HCT116 (cell line): ENCODE results near the gene ANKRD23. TPM values are rescaled to one million over a fixed set of nuclear protein-coding genes. Genes with fewer than 3 reads are reported as not detected.

Experiments
- ATAC-seq: fragments of 200-7000 bp; cut with Tn5 transposase; 2 replicates; pipeline ENCODE4 v1.9.1; 2020; ENCODE audit warnings: mild to moderate bottlenecking, moderate library complexity
- BruUV-seq: library from RNA; stranded (reverse); fragments of 400-500 nt; replicated peaks from 2 replicates; lab custom pipeline; 2021; lab: Mats Ljungman, UMichigan
- CTCF ChIA-PET: fragments of 300-600 bp; sonication (Branson Sonifier 250); formaldehyde crosslinking; loops from one replicate; lab custom pipeline; 2021; ENCODE audit warnings: antibody characterized with exemption; lab: Charles Lee
- POLR2A ChIA-PET: fragments of 300-600, 350-600 bp; sonication (Branson Sonifier 250); formaldehyde crosslinking; loops from one replicate; lab custom pipeline; 2021; ENCODE audit warnings: antibody characterized with exemption; lab: Charles Lee
- RAD21 ChIA-PET, 2 experiments: fragments of 300-600 bp; sonication (Branson Sonifier 250); formaldehyde crosslinking; loops; one replicate each; lab custom pipeline; 2023; ENCODE audit warnings: low total read pairs in 2 of 2; ENCODE audit not compliant: uncharacterized antibody in 2 of 2, unreplicated experiment in 2 of 2, low non-redundant PET in 1 of 2; lab: Charles Lee
- DNase-seq: peaks from one replicate; pipeline ENCODE4 v3.0.0-alpha.2; 2010; ENCODE audit warnings: low read depth, low spot score
- H2AFZ ChIP-seq: fragments of 200-600 bp; shearing (Covaris generic), sonication (generic); 2 replicates; pipeline ENCODE4 v1.6.1; 2017; ENCODE audit warnings: low read depth, mixed run types, mixed read lengths, antibody characterized with exemption, low read length; ENCODE audit not compliant: poor library complexity, severe bottlenecking
- H3K27ac ChIP-seq: 2 replicates; pipeline ENCODE4 v1.5.1; 2012; ENCODE audit warnings: low read depth, low read length
- H3K27me3 ChIP-seq: fragments of 200-600 bp; sonication (generic); 2 replicates; pipeline ENCODE4 v1.6.1; 2016; ENCODE audit warnings: mixed run types, low read length, mixed read lengths; ENCODE audit not compliant: insufficient read depth
- H3K36me3 ChIP-seq, 2 experiments: fragments of 200-500 bp in 1 of 2; fragments of 200-600 bp in 1 of 2; sonication (Bioruptor generic) in 1 of 2; sonication (generic) in 1 of 2; 2 replicates each; pipeline versions ENCODE4 v1.5.1 to v1.6.1; 2014 to 2016; ENCODE audit warnings: low read length in 2 of 2, inconsistent platforms in 1 of 2, mixed read lengths in 1 of 2, mixed run types in 1 of 2; ENCODE audit not compliant: insufficient read depth in 2 of 2, control insufficient read depth in 1 of 2
- H3K4me1 ChIP-seq, 2 experiments: fragments of 200-600 bp in 1 of 2; sonication (generic) in 1 of 2; 2 replicates each; pipeline versions ENCODE4 v1.5.1 to v1.6.1; 2012 to 2017; ENCODE audit warnings: low read length in 2 of 2, inconsistent platforms in 1 of 2, mild to moderate bottlenecking in 1 of 2, mixed read lengths in 1 of 2, mixed run types in 1 of 2, moderate library complexity in 1 of 2; ENCODE audit not compliant: insufficient read depth in 2 of 2, control insufficient read depth in 1 of 2
- H3K4me2 ChIP-seq: fragments of 200-600 bp; sonication (generic); 2 replicates; pipeline ENCODE4 v1.6.1; 2017; ENCODE audit warnings: mixed run types, low read length, mixed read lengths
- H3K4me3 ChIP-seq, 2 experiments: fragments of 200-600 bp in 1 of 2; sonication (generic) in 1 of 2; replicated peaks in 1 of 2; 2 replicates each; pipeline ENCODE4 v1.5.1; 2011 to 2016; ENCODE audit warnings: low read length in 2 of 2, control low read depth in 1 of 2, low read depth in 1 of 2, mild to moderate bottlenecking in 1 of 2, mixed read lengths in 1 of 2, mixed run types in 1 of 2
- H3K79me2 ChIP-seq: fragments of 200-600 bp; sonication (generic); 2 replicates; pipeline ENCODE4 v1.6.1; 2017; ENCODE audit warnings: mild to moderate bottlenecking, mixed run types, low read length, moderate library complexity, mixed read lengths; ENCODE audit not compliant: insufficient read depth
- H3K9ac ChIP-seq: fragments of 200-600 bp; sonication (generic); 2 replicates; pipeline ENCODE4 v1.6.1; 2016; ENCODE audit warnings: low read length, mixed read lengths
- H3K9me2 ChIP-seq: fragments of 200-600 bp; sonication (generic), shearing (Covaris generic); 2 replicates; pipeline ENCODE4 v1.6.1; 2017; ENCODE audit warnings: mixed run types, mild to moderate bottlenecking, moderate library complexity; ENCODE audit not compliant: insufficient read depth
- H3K9me3 ChIP-seq, 2 experiments: fragments of 200-500 bp in 1 of 2; fragments of 200-600 bp in 1 of 2; sonication (Bioruptor generic) in 1 of 2; sonication (generic) in 1 of 2; 2 replicates each; pipeline ENCODE4 v1.6.1; 2014 to 2017; ENCODE audit warnings: low read length in 2 of 2, mixed read lengths in 2 of 2, inconsistent platforms in 1 of 2, low read depth in 1 of 2, mild to moderate bottlenecking in 1 of 2, mixed run types in 1 of 2, moderate library complexity in 1 of 2; ENCODE audit not compliant: control insufficient read depth in 1 of 2, insufficient read depth in 1 of 2
- H4K20me1 ChIP-seq: fragments of 200-600 bp; sonication (generic), shearing (Covaris generic); 2 replicates; pipeline ENCODE4 v1.6.1; 2017; ENCODE audit warnings: mixed run types, mild to moderate bottlenecking, moderate library complexity; ENCODE audit not compliant: insufficient read depth
- CTCF ChIP-seq, 3 experiments: fragments of 200-600 bp in 1 of 3; sonication (generic) in 1 of 3; IDR thresholded peaks in 2 of 3; conservative IDR thresholded peaks in 1 of 3; 2 replicates each; pipeline ENCODE4 v1.5.1; 2012 to 2017; ENCODE audit warnings: low read depth in 2 of 3, low read length in 2 of 3, antibody characterized with exemption in 1 of 3, borderline replicate concordance in 1 of 3, control low read depth in 1 of 3, mild to moderate bottlenecking in 1 of 3, mixed read lengths in 1 of 3, mixed run types in 1 of 3, moderate library complexity in 1 of 3; ENCODE audit not compliant: insufficient read depth in 1 of 3
- RAD21 ChIP-seq: IDR thresholded peaks from 2 replicates; pipeline ENCODE4 v1.6.1; 2012; ENCODE audit warnings: low read depth, mild to moderate bottlenecking
- REST ChIP-seq: IDR thresholded peaks from 2 replicates; pipeline ENCODE4 v1.6.1; 2012; ENCODE audit warnings: low read depth
- ZFX ChIP-seq: fragments of 450-650 bp; IDR thresholded peaks from 2 replicates; pipeline ENCODE4 v1.6.1; 2017
- intact Hi-C: fragments of 100-400 bp; cut with micrococcal nuclease; formaldehyde crosslinking; loops from 2 replicates; pipeline ENCODE4 v1.10.0; 2022
- total RNA-seq: library from RNA; stranded (reverse); gene quantifications from one replicate; pipeline ENCODE4 v1.2.1, GENCODE V29; 2021; ENCODE audit not compliant: unreplicated experiment

ANKRD23 gene
- total RNA-seq, 1 experiment from 2014 or later: 1.4 TPM

- intact Hi-C loops: loop anchor here (2.0 to 5.0 kb wide), 2 partner anchors 198 to 249 kb away; no protein-coding TSS in a partner anchor
- TF ChIP-seq CTCF (IDR thresholded peaks at IDR 0.05 in 2 of 3, conservative IDR thresholded peaks at IDR 0.05 in 1 of 3; ENCODE audit: borderline replicate concordance in 1 of 3, insufficient read depth in 1 of 3, low read depth in 2 of 3, low read length in 2 of 3) (peak; percentile 53 to 87 (median 76); a peak in 5 of 6 replicates), REST (no peak), ZFX (no peak), RAD21 (peak; percentile 90)
- peaks cover 0 to 5% of the 10 kb centered on the region in 2 experiments; a peak in 1 of 4 replicates for H3K4me1 ChIP-seq
- no peak for DNase-seq
- H3K4me2 ChIP-seq: no peak overlapping the region
- no peaks in the 10 kb centered on the region for H3K27me3 ChIP-seq
- H3K27ac ChIP-seq: no peak overlapping the region; the same call in 1 of the 2 replicates
- H3K79me2 ChIP-seq: no peaks in the 10 kb centered on the region
- no peaks in the 10 kb centered on the region for H4K20me1 ChIP-seq
- peak; percentile 96 for ATAC-seq
- ChIA-PET POLR2A (no interaction called here), CTCF (interaction anchor here (1.0 to 2.3 kb wide), 5 partner anchors 14 to 251 kb away, joined by 3 to 15 read pairs (median 3); partner anchors contain the start of gene CNNM3), RAD21 (no interaction called here)
- peaks cover 0 to 9% of the 10 kb centered on the region in 2 experiments; a peak in 2 of 4 replicates for H3K36me3 ChIP-seq
- no peak overlapping the region for H3K9ac ChIP-seq
- BruUV-seq: no TSS peak
- no peak overlapping the region for H3K4me3 ChIP-seq
- H2AFZ ChIP-seq: no peak overlapping the region
- no peaks in the 10 kb centered on the region for H3K9me2 ChIP-seq
- H3K9me3 ChIP-seq: no peaks in the 10 kb centered on the region
These were observed 42.6 kb downstream of the ANKRD23 start for GRCh38 chr2:96801005-96801785.
